ENCODE results near the gene MSL3B.

GRCh38 chr2:233847248-233847898 lies 20.8 kb downstream of the MSL3B start:
- no peak for TF ChIP-seq CTCF (IDR thresholded peaks at IDR 0.05)
- TF ChIP-seq POLR2A (IDR thresholded peaks at IDR 0.05) = no peak

All from right lobe of liver (tissue), 4 donors.